Activated CD4-positive, CD25-positive, alpha-beta regulatory T cell (primary cell): ENCODE measurements around the gene NRG2.

ENCODE experiments used
- DNase-seq, 4 experiments: peaks; one replicate each; lab custom pipeline; 2025; lab: John Stamatoyannopoulos, UW

NRG2 gene

GRCh38 chr5:139903795-139904565, 139.1 kb downstream of the NRG2 start:
- no peak for DNase-seq

- no peak for DNase-seq
Observed at GRCh38 chr5:139903450-139903794, 139.7 kb downstream of the NRG2 start.

- no peak for DNase-seq
Observed at GRCh38 chr5:139901986-139902385, 141.1 kb downstream of the NRG2 start.

GRCh38 chr5:139901251-139901575, 141.9 kb downstream of the NRG2 start:
- DNase-seq = no peak

GRCh38 chr5:139900546-139901250, 142.4 kb downstream of the NRG2 start:
- DNase-seq = no peak

GRCh38 chr5:139898981-139899380, 144.1 kb downstream of the NRG2 start:
- DNase-seq = no peak

GRCh38 chr5:139897982-139898381, 145.1 kb downstream of the NRG2 start:
- DNase-seq = no peak

GRCh38 chr5:139897342-139897741, 145.8 kb downstream of the NRG2 start:
- no peak for DNase-seq

GRCh38 chr5:139896718-139897117, 146.4 kb downstream of the NRG2 start:
- no peak for DNase-seq

GRCh38 chr5:139895647-139896046, 147.5 kb downstream of the NRG2 start:
- DNase-seq = no peak

GRCh38 chr5:139895046-139895445, 148.1 kb downstream of the NRG2 start:
- DNase-seq = no peak

GRCh38 chr5:139893873-139894272, 149.2 kb downstream of the NRG2 start:
- no peak for DNase-seq

GRCh38 chr5:139889410-139889809, 153.7 kb downstream of the NRG2 start:
- no peak for DNase-seq

- no peak for DNase-seq
Observed at GRCh38 chr5:139888370-139888769, 154.7 kb downstream of the NRG2 start.

- no peak for DNase-seq
Observed at GRCh38 chr5:139886213-139886612, 156.9 kb downstream of the NRG2 start.

- no peak for DNase-seq
Observed at GRCh38 chr5:139885857-139886208, 157.3 kb downstream of the NRG2 start.

GRCh38 chr5:139885172-139885856, 157.8 kb downstream of the NRG2 start:
- DNase-seq = no peak

GRCh38 chr5:139884734-139885133, 158.4 kb downstream of the NRG2 start:
- DNase-seq = no peak

- no peak for DNase-seq
Observed at GRCh38 chr5:139884144-139884543, 159.0 kb downstream of the NRG2 start.

- no peak for DNase-seq
Observed at GRCh38 chr5:139882961-139883539, 160.0 kb downstream of the NRG2 start.

- DNase-seq = no peak
Observed at GRCh38 chr5:139882316-139882715, 160.8 kb downstream of the NRG2 start.

GRCh38 chr5:139881143-139881733, 161.9 kb downstream of the NRG2 start:
- DNase-seq = no peak
